Activated effector memory CD4-positive, alpha-beta T cell treated with Interleukin-2 at 50 U/mL for 16 hours (primary cell): Measurements from ENCODE around the gene MORC2.

Experiments used
- DNase-seq: peaks from one replicate; pipeline ENCODE4 v3.0.0-alpha.2; 2020

MORC2 gene

GRCh38 chr22:30968015-30968923 lies at the start of gene MORC2:
TSS of gene MORC2 (minus strand) at chr22:30968774. CDS start at chr22:30967889, 885 bp downstream.
- DNase-seq = no peak

GRCh38 chr22:31005535-31005934 lies 37.0 kb upstream of the MORC2 start:
- DNase-seq = no peak

- DNase-seq = no peak
Observed at GRCh38 chr22:31001124-31001770, 32.7 kb upstream of the MORC2 start.

GRCh38 chr22:30998329-30998728 lies 29.8 kb upstream of the MORC2 start:
- no peak for DNase-seq

- no peak for DNase-seq
Observed at GRCh38 chr22:30996462-30996861, 27.9 kb upstream of the MORC2 start.

GRCh38 chr22:30994960-30995359 lies 26.4 kb upstream of the MORC2 start:
- DNase-seq = no peak

- no peak for DNase-seq
Observed at GRCh38 chr22:30992565-30992964, 24.0 kb upstream of the MORC2 start.

- DNase-seq = no peak
Observed at GRCh38 chr22:30990690-30991089, 22.1 kb upstream of the MORC2 start.

GRCh38 chr22:30989474-30989873 lies 20.9 kb upstream of the MORC2 start:
- no peak for DNase-seq

- no peak for DNase-seq
Observed at GRCh38 chr22:30985561-30986208, 17.1 kb upstream of the MORC2 start.

- no peak for DNase-seq
Observed at GRCh38 chr22:30984317-30984716, 15.7 kb upstream of the MORC2 start.

GRCh38 chr22:30982512-30982911 lies 13.9 kb upstream of the MORC2 start:
- no peak for DNase-seq

GRCh38 chr22:30979932-30980331 lies 11.4 kb upstream of the MORC2 start:
- DNase-seq = no peak

GRCh38 chr22:30978304-30978962 lies 9.9 kb upstream of the MORC2 start:
- DNase-seq = no peak

GRCh38 chr22:30970356-30970746 lies 1.8 kb upstream of the MORC2 start:
- DNase-seq = no peak

GRCh38 chr22:30969532-30970355 lies 1.2 kb upstream of the MORC2 start:
- no peak for DNase-seq

- DNase-seq = peak; percentile 96
Observed at GRCh38 chr22:30968924-30969531, 454 bp upstream of the MORC2 start, which contains the start of gene TUG1. TSS of gene TUG1 (plus strand) at chr22:30969265.

GRCh38 chr22:30964858-30965257 lies 3.7 kb downstream of the MORC2 start:
- DNase-seq = no peak

- DNase-seq = no peak
Observed at GRCh38 chr22:30955153-30955552, 13.4 kb downstream of the MORC2 start.

- no peak for DNase-seq
Observed at GRCh38 chr22:30953206-30953605, 15.4 kb downstream of the MORC2 start.

- no peak for DNase-seq
Observed at GRCh38 chr22:30949934-30950660, 18.5 kb downstream of the MORC2 start.
